ENCODE measurements around the gene PTMS. TPM values are rescaled to one million over a fixed set of nuclear protein-coding genes. Genes with fewer than 3 reads are reported as not detected.

PTMS gene
- total and polyA plus RNA-seq, 9 of the 15 experiments (the other 6 are each of a cell fraction or from before 2014, with no cell fraction given): 5.1 to 287 (median 78.5) TPM

DNA sequence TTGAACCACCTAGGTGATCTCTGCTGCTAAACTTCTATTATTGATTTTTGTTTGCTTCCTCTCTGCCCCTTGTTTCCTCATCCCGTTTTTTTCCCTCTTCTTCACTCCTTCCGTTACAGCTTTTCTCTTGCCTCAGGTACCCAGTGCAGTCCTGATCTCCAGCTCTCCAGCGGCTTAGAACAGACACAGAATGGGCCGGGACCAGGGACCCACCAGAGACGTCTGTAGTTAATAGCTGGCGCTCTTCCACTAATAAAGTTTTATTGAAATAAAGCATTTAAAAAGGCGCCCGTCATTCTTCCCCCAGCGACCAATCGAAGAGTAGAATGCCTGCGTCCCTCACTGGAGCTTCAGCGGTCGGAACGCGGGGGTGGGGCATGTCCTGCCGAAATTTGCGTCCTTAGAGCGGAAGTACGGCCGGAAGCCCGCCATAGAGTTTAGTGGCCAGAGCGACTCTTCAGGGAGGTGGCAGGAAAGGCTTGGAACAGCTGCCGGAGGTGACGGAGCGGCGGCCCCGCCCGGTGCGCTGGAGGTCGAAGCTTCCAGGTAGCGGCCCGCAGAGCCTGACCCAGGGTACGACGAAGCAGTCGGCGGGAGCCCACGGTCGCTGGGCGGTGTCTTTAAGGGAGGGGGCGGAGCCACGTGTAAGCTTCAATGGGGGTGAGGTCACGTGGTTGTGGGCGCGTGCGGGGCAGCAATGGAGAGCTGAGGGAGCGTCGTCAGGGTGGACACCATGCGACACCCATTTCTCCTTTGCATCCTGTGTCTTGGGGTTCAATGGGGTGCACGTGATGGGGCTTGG is 42.4 kb upstream of the PTMS start, which contains the start of gene COPS7A (continued):
- TF ChIP-seq, protein P1, sequence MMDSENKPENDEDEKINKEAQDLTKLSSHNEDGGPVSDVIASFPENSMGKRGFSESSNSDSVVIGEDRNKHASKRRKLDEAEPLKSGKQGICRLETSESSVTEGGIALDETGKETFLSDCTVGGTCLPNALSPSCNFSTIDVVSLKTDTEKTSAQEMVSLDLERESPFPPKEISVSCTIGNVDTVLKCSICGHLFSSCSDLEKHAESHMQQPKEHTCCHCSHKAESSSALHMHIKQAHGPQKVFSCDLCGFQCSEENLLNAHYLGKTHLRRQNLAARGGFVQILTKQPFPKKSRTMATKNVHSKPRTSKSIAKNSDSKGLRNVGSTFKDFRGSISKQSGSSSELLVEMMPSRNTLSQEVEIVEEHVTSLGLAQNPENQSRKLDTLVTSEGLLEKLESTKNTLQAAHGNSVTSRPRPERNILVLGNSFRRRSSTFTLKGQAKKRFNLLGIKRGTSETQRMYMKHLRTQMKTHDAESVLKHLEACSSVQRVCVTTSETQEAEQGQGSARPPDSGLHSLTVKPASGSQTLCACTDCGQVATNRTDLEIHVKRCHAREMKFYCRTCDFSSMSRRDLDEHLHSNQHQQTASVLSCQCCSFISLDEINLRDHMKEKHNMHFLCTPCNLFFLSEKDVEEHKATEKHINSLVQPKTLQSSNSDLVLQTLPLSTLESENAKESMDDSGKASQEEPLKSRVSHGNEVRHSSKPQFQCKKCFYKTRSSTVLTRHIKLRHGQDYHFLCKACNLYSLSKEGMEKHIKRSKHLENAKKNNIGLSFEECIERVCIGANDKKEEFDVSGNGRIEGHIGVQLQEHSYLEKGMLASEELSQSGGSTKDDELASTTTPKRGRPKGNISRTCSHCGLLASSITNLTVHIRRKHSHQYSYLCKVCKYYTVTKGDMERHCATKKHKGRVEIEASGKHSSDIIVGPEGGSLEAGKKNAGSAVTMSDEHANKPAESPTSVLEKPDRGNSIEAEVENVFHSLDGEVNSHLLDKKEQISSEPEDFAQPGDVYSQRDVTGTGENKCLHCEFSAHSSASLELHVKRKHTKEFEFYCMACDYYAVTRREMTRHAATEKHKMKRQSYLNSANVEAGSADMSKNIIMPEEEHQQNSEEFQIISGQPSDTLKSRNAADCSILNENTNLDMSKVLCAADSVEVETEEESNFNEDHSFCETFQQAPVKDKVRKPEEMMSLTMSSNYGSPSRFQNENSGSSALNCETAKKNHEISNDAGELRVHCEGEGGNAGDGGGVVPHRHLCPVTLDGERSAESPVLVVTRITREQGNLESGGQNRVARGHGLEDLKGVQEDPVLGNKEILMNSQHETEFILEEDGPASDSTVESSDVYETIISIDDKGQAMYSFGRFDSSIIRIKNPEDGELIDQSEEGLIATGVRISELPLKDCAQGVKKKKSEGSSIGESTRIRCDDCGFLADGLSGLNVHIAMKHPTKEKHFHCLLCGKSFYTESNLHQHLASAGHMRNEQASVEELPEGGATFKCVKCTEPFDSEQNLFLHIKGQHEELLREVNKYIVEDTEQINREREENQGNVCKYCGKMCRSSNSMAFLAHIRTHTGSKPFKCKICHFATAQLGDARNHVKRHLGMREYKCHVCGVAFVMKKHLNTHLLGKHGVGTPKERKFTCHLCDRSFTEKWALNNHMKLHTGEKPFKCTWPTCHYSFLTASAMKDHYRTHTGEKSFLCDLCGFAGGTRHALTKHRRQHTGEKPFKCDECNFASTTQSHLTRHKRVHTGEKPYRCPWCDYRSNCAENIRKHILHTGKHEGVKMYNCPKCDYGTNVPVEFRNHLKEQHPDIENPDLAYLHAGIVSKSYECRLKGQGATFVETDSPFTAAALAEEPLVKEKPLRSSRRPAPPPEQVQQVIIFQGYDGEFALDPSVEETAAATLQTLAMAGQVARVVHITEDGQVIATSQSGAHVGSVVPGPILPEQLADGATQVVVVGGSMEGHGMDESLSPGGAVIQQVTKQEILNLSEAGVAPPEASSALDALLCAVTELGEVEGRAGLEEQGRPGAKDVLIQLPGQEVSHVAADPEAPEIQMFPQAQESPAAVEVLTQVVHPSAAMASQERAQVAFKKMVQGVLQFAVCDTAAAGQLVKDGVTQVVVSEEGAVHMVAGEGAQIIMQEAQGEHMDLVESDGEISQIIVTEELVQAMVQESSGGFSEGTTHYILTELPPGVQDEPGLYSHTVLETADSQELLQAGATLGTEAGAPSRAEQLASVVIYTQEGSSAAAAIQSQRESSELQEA (IDR thresholded peaks at IDR 0.05; ENCODE audit: low read depth): no peak
- no peak for TF ChIP-seq RBM25 (IDR thresholded peaks at IDR 0.05; ENCODE audit: low read depth, low read length, severe bottlenecking)
- TF ChIP-seq FOXK1 (CRISPR knock-in tag; IDR thresholded peaks at IDR 0.05; ENCODE audit: borderline replicate concordance): no peak
- TF ChIP-seq KAT2B (IDR thresholded peaks at IDR 0.05; ENCODE audit: low read depth, low read length): no peak
- TF ChIP-seq CBFA2T3 (IDR thresholded peaks at IDR 0.05): no peak; the same call in 1 of the 2 replicates
- peak; percentile 73 for TF ChIP-seq TBP (optimal IDR thresholded peaks at IDR 0.05; ENCODE audit: low read depth, low read length)
- TF ChIP-seq, protein P2, sequence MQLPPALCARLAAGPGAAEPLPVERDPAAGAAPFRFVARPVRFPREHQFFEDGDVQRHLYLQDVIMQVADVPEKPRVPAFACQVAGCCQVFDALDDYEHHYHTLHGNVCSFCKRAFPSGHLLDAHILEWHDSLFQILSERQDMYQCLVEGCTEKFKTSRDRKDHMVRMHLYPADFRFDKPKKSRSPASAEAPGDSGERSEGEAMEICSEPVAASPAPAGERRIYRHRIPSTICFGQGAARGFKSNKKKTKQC (CRISPR knock-in tag; IDR thresholded peaks at IDR 0.05): peak; percentile 44; the same call in 1 of the 2 replicates
- no peak; a peak in 1 of 4 replicates for TF ChIP-seq FOXK2 (conservative IDR thresholded peaks at IDR 0.05 in 1 of 2, IDR thresholded peaks at IDR 0.05 in 1 of 2; ENCODE audit: low read depth in 2 of 2)
- TF ChIP-seq, protein P3, sequence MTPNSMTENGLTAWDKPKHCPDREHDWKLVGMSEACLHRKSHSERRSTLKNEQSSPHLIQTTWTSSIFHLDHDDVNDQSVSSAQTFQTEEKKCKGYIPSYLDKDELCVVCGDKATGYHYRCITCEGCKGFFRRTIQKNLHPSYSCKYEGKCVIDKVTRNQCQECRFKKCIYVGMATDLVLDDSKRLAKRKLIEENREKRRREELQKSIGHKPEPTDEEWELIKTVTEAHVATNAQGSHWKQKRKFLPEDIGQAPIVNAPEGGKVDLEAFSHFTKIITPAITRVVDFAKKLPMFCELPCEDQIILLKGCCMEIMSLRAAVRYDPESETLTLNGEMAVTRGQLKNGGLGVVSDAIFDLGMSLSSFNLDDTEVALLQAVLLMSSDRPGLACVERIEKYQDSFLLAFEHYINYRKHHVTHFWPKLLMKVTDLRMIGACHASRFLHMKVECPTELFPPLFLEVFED (CRISPR knock-in tag; conservative IDR thresholded peaks at IDR 0.05): no peak; the same call in 1 of the 2 replicates
- peak; percentile 68; the same call in 1 of the 2 replicates for TF ChIP-seq SMAD4 (CRISPR knock-in tag; conservative IDR thresholded peaks at IDR 0.05)
- TF ChIP-seq, protein P4, sequence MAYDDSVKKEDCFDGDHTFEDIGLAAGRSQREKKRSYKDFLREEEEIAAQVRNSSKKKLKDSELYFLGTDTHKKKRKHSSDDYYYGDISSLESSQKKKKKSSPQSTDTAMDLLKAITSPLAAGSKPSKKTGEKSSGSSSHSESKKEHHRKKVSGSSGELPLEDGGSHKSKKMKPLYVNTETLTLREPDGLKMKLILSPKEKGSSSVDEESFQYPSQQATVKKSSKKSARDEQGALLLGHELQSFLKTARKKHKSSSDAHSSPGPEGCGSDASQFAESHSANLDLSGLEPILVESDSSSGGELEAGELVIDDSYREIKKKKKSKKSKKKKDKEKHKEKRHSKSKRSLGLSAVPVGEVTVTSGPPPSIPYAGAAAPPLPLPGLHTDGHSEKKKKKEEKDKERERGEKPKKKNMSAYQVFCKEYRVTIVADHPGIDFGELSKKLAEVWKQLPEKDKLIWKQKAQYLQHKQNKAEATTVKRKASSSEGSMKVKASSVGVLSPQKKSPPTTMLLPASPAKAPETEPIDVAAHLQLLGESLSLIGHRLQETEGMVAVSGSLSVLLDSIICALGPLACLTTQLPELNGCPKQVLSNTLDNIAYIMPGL (CRISPR knock-in tag; IDR thresholded peaks at IDR 0.05): no peak
- peak; percentile 40 for TF ChIP-seq MEIS2 (IDR thresholded peaks at IDR 0.05; ENCODE audit: partially characterized antibody)

Data from K562 (cell line).